Measurements from ENCODE around the gene ABHD16A.
A peak's percentile ranks its signal among the peaks of the same experiment; 100 is the strongest.

ABHD16A gene

DNA sequence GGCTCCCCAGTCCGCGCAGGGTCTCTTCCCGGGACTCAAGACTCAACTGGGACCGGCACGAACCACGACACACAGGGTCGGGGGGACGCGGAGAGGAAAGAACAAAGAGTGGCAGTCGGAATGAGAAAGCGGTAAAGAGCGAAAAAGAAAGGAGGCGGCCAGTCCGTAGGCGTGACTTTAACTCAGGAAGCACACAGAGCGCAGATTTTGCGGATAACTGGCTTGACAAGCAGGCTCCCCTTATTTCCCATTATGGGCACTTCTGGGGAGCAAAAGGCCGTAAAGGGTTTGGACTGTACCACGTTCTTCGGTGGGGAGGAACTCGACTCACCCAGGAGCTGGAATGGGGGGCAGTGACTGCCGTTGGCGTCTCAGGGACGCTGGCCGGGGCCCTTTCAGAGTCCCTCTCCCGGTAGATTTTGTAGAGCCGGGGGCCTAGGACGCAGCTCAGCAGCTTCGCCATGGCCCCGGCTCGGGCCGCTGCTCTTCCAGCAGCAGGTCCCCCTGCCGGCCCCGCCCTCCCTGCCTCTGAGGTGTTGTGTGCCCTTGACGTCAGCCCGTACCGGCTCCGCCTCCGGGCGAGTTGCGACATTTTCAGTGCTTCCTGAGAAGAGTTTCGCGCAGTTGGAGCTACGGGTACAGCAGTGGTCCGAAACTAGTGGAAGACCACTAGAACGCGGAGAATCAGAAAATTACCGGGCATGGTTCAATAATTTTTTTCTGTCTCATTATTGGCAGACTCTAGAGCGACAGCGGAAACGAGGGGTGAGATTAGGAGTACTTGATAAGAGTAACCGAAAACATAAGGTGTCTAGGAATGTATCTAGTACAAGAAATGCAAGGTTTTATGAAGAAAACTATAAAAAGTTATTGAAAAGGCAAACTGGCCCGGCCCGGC lies at the start of gene ABHD16A:
TSS of gene ABHD16A (minus strand) at position 506 of the 898 bp plus-strand sequence. CDS start at position 463, 43 bp downstream.
- DNase-seq = peak; percentile 99

DNA sequence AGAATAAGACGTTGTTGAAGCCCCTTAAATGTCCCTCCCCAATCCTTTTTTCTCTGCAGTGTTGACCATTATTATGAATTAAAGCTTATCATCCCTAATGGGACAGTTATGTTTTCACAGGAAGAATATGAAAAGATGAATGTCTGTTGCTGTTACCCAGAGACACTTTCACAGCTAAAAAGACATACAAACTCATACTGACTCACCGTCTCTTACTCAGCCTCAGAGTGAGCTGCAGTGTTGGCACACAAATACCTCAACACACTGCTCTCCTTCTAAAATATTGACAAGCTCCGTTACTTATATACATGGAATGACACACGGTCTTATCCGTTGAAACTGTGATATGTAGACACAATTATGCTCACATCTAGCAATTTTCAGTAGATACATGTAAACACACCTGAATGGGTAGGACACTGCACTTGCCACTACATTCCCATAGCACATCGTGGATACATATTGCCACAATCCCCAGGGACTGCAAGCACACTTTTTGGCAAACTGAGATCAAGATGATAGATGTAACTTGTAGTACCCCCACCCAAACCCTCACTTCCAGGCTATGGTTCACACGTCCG lies 49.7 kb upstream of the ABHD16A start:
- no peak for DNase-seq

DNA sequence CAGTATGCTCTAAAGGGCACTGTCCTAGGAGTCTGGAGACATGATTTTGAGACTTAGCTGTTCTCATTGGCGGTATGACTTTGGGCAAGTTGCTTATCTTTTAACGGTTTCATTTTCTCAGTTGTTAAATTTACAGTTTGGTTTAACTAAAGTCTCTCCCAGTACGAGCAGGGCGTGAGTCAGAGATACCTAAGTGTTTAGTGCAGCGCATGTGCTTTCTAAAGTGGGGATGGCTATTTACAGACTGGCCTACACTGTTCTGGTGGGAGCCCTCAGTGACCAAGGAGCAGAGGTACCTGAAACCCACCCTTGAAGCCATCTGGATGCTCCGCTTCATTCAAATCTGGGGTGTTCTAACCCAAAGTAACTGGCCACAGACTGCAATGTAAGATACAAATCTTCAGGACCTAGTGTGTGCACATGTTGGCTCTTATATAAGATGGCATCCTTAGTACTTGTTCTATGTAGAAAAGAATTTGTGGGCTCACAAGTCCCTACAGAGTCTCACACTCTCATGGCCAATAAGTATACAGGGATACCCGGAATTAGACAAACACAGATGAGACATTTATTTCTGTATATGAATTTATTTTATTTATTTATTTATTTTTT lies 47.4 kb upstream of the ABHD16A start:
- DNase-seq = no peak

DNA sequence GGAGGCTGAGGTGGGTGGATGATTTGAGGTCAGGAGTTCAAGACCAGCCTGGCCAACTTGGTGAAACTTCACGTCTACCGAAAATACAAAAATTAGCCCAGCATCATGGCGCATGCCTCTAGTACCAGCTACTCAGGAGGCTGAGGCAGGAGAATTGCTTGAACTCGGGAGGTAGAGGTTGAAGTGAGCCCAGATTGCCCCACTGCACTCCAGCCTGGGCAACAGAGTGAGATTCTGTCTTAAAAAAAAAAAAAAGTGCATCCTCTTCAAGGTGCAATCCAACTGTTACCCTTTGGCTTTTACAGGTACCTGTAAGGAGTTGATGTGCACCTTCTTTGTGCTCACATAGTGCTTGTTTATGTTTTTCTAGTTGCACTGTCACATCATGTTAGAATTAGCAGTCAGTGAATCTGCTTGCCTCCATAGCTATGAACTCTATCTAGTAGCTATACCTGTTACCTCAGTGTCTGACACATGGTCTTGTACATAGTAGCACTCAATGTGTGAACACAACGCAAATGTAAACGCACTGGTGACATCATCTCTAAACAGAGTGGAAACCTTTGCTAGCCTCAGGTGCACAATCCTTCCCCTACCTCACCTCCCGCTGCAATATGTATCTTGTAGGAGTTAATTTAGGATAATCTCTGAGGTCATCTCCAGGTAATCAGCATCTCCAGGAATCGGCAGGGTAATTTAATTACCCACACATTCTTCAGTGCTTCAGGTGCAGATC lies 46.3 kb upstream of the ABHD16A start:
- no peak for DNase-seq

DNA sequence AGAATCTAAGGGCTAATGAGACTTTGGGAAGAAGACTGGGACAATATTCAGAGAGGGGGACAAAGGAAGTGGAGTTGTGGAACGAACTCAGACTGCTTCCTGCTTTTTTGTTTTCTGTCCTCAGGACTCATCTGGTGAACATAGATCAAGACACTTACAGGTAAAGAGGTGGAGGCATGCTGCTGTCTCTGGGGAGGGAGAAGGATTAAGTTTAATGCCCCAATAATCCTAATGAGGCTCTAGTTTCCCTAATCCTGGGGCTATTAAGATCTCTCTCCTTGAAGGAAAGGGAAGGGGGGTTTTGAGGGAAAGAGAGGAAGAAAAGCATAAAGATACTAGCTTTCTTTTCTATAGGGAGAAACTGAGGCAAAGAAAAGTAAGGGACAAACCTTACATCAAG lies 41.3 kb upstream of the ABHD16A start:
- DNase-seq = no peak

DNA sequence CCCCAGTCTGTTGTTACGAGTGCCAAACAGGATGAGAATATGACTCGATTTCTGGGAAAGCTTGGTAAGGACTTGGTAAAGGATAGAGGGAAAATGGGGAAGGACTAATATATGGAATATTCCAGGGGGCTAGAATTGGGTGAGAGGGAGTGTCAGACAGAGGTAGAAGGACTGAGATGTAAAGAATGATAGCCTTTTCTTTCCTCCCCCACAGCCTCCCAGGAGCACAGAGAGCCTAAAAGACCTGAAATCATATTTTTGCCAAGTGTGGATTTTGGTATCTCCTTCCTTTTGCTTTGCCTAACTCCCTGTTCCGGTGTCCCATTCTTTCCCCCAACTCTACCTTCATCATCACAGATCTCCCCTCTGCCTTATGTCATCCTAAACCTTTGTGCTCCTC lies 39.8 kb upstream of the ABHD16A start:
- DNase-seq = no peak

DNA sequence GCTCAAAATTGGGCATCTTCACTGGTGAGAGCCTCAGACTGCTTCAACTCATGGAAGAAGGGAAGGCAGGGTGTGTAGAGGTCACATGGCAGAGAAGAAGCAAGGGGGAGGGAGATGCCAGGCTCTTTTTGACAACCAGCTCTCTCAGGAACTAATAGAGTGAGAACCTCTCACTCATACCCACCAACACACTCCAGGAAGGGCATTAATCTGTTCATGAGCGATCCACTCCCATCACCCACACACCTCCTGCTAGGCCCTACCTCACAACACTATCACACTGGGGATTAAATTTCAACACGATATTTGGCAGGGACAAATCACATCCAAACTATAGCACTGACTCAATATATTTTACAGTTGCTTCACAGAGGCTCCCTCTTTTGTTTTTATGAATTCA lies 38.7 kb upstream of the ABHD16A start:
- no peak for DNase-seq

DNA sequence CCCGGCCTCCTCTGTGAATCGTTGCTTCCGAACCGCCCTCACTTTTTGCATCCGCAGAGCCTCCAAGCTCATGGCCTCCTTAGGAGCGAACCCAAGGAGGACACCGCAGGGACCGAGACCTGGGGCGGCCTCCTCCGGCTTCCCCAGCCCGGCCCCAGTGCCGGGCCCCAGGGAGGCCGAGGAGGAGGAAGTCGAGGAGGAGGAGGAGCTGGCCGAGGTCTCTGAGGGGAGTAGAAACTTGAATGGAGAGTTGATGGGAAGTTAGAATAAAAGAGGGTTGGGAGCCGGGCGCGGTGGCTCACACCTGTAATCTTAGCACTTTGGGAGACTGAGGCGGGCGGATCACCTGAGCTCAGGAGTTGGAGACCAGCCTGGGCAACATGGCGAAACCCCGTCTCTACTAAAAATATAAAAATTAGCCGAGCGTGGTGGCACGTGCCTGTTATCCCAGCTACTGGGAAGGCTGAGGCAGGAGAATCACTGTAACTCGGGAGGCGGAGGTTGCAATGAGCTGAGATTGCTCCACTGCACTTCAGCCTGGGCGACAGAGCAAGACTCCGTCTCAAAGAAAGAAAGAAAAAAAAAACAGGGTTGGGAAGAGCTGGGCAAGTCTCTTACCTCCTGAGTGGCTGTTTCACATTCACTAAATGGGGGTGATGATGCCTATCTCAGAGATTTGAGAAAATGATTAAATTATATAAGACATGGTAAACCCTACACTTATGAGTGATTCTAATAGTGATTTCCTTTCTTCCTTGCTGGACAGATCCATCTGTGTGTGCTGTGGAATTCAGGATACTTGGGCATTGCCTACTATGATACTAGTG lies 37.5 kb upstream of the ABHD16A start:
- no peak for DNase-seq

DNA sequence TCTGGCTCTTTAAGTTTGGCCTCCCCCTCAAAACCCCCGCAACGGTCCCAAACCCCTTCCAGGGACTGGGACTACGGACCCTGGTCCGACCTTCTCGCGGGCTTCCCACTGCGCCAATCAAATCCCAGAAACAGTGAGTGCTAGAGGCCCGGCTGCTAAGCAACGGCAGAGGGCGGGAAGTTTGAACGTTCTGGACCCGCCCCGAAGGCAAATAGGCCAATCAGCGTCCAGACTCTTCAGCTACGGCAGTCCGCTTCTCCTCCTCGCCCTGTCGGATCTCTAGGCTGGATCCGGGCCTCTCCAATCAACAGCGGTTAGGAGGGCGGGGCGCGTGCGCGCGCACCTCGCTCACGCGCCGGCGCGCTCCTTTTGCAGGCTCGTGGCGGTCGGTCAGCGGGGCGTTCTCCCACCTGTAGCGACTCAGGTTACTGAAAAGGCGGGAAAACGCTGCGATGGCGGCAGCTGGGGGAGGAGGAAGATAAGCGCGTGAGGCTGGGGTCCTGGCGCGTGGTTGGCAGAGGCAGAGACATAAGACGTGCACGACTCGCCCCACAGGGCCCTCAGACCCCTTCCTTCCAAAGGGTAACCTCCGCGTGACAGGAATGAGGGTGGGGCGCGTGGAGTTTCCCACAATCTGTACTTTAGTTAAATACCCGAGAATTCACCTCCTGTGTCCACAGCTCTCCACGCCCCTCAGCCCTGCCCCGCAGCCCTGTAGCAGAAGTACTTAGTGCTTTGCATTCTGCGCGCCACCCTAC lies 36.7 kb upstream of the ABHD16A start, which contains the start of gene MSH5:
TSS of gene MSH5 (plus strand) at position 367 of the 758 bp plus-strand sequence. CDS start 462 bp downstream, outside the sequence.
- peak; percentile 99 for DNase-seq

DNA sequence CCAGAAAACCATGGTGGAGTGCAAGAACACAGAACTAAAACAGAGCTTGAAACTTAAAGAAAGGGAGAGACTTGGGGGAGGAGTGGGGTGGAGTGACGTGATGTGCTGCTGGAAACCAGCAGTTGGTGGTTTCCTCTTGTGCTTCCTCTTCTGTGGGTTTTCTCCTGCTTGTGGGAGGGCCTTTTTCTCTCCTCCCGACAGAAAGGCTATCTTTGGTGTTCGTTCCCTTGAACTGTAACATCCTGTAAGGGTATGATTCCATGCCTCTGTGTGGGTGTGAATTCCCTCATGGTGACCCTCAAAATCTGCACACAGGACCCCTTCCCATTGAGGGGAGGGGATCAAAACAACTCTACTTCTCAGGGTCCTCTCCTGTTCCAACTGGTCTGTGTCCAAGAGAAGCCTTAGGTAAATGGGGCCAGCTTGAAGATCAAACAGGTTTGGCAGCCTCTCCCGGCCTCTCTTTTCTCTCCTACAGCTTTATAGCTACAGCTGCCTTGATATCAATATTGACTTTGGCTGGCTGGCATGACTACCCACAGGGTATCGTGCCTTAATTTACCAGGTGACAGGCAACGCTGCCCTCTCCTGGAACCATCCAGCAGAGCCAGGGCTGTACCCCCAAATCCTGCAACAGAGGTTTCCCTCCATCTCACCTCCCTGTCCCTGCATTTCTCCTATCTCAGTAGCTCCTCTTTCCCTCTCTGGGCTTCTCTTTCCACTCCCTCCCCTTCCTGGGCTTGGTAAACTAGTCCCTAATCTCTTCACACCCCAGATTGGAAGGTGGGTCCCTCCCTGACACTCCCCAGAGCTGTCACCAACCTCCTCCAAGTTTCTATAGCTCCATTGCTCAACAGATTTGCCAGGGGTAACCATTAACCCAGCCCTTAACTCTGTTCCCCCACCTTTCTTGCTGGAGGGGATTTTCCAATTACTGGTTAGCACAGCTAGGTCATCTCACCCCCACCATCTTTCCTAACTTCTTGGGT lies 35.2 kb upstream of the ABHD16A start:
- DNase-seq = peak; percentile 54

DNA sequence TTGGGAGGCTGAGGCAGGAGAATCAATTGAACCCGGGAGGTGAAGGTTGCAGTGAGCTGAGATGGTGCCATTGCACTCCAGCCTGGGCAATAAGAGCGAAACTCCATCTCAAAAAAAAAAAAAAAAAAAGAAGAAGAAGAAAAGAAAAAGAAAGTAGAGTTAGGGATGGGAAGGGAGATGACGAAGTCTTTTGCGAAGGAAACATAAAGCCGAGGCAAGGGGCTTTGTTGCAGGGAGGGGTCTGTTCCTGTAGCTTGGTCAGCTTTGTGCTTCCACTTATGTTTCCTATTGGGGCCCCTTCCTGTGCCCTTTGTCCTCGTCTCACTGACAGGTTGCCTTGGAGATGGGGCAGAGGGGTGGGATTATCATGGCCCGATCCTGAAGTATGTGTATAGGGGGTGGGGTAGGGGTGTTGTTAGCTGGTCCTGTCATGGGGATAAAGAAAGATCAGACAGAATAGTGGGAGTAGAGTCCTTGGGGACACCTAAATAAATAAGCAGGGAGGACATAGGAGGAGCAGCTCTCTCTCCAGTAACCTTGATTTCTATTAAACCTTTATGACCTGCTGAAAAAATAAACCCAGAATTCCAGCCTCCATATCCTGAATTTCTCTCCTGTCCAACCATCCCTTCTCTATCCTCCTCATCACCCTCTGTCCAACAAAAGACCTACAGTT lies 34.3 kb upstream of the ABHD16A start:
- peak; percentile 59 for DNase-seq

DNA sequence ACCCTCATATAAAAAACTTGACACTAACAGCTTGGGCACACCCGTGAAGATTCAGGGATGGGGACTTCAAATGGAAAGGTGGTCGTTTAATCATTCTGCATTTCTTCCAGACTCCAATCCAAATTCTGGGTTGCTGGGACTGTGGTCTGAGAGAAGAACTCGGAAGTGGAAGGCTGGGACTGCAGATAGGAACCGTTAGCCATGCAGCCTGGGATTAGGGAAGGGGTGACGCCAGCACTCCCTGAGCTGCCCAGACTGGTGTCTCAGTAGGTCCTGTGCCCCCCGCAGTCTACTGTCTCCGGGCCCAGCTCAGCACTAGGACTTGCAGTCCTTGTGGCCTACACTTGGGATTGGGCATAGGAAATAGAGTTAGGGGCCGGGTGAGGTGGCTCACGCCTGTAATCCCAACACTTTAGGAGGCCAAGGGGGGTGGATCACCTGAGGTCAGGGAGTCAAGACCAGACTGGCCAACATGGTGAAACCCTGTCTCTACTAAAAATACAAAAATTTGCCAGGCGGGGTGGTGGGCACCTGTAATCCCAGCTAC lies 33.7 kb upstream of the ABHD16A start:
- peak; percentile 33 for DNase-seq

DNA sequence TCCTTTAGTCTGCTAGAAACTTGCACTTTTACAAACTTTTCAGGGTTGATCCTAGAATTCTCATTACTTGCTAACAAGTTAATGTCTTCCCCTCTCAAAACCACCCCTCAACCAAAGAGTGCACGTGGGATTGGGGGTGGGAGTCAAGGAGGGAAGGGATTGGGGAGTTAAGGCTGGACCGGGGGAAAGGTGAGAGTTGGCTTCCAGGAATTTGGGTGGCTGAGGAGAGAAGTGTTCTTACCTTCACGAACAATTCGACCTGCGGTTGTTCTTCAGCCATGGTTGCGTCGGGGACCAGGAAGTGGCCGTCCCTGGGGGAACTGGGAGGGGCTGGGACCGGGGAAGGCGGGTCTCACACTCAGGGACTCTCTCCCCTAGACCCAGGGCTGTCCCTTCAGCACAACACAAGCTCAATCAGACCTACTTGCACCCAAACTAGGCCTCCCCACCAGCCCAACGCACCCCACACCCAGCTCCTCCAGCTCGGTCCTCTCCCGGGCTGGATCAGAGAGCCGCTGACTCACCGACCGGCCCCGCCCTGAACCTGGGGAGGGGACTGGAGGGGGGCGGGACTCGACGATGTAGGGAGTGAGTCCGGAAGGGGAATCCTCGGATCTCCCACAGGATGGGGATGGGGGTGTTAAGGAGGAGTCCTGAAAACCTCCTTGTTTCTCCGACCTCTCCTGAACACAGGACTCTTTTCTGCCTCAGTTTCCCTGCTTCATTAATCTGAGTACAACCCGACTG lies 33.1 kb upstream of the ABHD16A start, which contains the start of gene CLIC1:
TSS of gene CLIC1 (minus strand) at position 510 of the 747 bp plus-strand sequence. CDS start at position 280, 230 bp downstream.
- DNase-seq = peak; percentile 72

DNA sequence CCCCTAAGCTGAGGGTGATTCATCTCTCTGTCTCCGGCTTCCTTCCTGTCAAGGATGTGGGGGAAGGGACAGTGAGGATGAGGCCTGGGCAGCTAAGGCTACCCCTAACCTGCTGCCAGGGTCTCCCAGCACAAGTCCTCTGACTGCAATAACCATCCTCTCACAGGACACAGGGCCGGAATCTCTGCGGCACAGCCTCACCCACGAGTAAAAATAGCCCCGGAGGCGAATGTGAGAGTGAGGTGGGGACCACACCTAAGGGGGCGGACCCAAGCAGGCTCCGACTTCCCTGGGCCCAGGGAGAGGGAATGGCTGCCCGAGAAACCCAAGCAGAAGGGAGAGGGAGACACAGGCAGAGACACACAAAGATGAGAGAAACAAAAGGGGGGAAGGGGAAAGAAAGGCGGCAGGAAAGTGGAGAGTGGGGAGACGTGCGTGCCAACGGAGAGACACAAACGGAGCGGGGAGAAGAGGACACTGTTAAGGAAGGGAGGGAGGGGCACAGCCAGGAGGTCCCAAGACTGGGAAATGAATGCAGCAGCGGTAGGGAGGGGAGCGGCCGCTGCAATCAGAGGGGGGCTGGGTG lies 31.8 kb upstream of the ABHD16A start:
- peak; percentile 59 for DNase-seq

DNA sequence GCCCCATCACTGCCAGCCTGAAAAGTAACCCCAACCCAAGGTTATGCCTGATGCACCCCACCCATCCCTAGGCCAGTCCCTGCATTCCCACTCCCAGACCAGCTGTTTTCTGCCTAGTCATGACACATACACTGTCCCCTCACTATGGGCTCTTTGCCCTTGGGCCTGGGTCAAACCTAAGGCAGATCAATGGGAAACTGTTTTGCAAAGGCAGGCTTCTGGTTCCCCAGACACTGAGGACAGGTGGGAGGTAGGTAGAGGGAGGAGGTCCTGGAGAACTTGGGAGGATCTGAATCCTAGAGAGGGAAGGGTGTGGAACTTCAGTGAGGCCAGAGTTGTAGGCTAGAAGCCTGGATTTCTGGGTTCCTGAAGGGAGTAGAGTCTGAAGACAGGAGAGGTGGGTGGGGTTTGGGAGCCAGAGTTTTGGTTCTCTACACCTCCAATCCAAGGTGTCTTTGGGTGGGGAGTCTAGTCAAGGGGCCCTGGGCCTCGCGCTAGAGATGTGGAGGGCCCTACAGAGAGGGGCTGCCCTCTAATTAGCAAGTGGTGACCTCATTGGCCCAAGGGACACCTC lies 31.2 kb upstream of the ABHD16A start:
- DNase-seq = no peak

DNA sequence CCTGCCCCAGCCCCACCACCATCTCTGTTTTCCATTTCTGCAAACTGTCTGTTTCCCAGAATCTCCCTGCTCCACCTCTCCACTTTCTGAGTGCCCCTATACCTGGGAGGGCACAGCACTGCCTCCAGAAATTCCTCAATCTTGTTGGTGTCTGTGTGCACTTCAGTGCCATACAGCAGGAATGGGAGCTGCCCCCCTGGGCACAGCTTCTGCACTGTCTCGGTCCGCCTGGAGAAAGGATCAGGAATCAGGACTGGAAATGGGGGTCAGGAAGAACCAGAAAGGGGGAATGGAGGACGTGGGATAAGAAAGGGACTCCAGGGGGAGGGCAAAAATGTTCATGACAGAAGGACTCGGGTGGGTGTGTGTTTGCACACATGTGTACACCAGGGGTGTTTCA lies 30.6 kb upstream of the ABHD16A start:
- no peak for DNase-seq

DNA sequence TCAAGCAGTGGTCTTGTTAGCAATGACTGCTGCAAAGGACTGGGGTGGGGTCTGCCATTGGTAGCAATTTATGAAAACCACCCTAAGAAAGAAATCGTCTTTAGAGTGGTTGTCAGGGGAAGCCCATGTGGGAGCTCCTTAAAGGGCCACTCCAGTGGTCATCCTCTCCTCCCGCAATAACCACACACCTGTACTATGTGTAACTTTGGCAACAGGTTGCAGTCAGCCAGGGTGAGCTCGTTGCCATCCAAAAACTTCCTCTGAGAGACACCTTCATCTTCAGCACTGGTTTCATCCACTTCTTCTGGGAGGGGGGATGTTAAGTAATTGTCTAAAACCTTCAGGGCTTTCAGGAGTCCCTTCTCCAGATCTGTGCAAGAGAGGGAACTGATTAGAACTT lies 28.9 kb upstream of the ABHD16A start:
- DNase-seq = no peak
